NCI-H1105 treated with DMSO at 0.1 percent for 48 hours (cell line): Measurements from ENCODE around the gene NFIA.
A peak's percentile ranks its signal among the peaks of the same experiment; 100 is the strongest.

Experiments
- DNase-seq: peaks from one replicate; lab custom pipeline; 2025; lab: John Stamatoyannopoulos, UW

NFIA gene

GRCh38 chr1:61083807-61084440 is 1.6 kb downstream of the NFIA start:
- DNase-seq: no peak

- DNase-seq: peak; percentile 24
Observed at GRCh38 chr1:61084491-61085031, 2.2 kb downstream of the NFIA start.

DNA sequence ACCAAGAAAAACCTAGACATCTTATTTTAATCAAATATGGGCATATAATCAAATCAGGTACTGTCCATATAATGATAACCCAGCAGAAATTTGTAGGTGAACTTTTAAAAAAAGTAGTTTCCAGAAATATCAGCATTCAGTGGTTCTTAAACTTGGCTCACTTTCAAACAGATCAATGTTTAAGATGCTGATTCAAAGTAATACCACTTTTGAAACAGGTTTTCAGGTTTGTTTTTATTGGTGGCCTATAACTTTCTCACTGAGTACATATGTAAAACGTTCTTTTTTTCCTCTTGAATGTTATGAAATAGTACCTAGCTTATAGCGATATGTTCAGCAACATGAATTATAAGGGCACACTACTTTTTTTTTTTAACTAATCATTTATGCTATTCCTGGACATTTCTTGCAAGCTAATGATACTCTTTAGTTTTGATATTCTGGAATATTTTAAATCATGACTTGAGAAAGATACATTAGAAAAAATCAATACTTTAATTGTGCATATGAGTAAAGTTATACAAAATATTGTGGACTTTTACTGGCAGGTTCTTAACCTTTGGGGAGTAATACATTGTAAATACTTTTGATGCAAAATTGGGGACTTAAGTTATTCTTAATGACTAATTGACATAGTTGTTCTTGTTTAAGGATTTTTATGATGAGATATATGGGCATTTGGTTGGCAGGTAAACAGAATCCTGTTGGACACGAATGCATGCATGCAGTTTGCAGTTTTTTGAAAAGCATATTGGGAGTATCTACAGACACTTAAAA is 3.0 kb downstream of the NFIA start:
- no peak for DNase-seq

GRCh38 chr1:61085983-61086644 is 3.8 kb downstream of the NFIA start:
- DNase-seq: no peak

DNA sequence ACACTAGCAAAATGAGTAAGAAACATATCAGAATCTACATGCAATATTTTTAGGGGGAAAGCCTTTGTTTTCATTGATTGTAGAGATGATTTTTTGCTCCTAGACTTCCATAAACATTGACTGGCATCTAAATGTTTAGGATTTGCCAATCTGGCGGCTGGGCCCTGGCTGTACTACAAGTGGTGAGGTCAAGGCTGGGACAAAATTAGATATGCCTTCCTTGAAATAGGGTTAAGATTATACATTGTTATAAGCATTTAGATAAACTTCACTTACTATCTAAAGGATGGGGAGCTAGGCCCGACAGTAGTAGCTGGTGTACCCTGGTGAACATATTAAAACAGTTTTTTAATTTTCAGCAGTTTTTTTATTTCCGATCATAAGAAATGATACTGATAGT is 5.2 kb downstream of the NFIA start:
- no peak for DNase-seq

GRCh38 chr1:61088163-61088974 is 6.0 kb downstream of the NFIA start:
- DNase-seq: no peak

DNA sequence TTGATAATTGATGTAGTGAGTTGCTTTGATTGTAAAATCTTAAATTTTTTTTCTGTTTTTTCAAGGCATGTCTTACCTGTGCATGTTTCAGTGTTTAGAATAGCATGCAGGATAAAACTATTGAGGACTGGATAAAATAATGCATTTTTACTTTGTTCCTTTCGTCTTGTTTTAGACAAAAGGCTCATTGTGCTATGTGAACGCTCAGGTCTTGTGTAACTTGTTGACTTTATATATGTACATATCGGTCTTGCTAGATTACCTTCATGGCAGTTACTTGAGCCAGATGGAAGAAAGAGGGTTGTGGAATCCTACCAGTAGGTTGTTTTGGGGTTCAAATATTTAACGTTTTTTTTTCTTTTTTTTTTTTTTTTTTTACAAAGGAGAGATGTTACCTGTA is 7.0 kb downstream of the NFIA start:
- no peak for DNase-seq

GRCh38 chr1:61089741-61090140 is 7.4 kb downstream of the NFIA start:
- DNase-seq: no peak

- DNase-seq: no peak
Observed at GRCh38 chr1:61090546-61091202, 8.3 kb downstream of the NFIA start.

DNA sequence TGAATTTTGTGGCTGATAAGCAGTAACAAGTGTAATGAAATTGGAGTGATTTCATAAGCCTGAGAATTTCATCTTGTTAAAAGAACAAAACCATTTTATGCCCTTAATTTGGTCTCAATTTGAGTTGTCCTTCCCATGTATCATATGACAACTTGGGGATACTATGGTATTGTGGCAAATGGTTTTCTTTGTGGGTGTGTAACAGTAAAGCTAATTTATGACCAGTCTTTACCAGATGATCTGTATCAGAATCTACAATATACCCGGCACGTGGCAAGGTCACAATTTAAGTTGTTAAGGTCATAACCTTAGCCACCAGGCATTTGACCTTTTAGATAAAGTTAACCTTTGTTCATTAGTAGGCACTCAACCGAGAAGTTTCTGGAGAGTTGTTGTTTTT is 9.1 kb downstream of the NFIA start:
- no peak for DNase-seq

- peak; percentile 69 for DNase-seq
Observed at GRCh38 chr1:61092642-61093041, 10.3 kb downstream of the NFIA start.

- DNase-seq: no peak
Observed at GRCh38 chr1:61093525-61094137, 11.3 kb downstream of the NFIA start.

DNA sequence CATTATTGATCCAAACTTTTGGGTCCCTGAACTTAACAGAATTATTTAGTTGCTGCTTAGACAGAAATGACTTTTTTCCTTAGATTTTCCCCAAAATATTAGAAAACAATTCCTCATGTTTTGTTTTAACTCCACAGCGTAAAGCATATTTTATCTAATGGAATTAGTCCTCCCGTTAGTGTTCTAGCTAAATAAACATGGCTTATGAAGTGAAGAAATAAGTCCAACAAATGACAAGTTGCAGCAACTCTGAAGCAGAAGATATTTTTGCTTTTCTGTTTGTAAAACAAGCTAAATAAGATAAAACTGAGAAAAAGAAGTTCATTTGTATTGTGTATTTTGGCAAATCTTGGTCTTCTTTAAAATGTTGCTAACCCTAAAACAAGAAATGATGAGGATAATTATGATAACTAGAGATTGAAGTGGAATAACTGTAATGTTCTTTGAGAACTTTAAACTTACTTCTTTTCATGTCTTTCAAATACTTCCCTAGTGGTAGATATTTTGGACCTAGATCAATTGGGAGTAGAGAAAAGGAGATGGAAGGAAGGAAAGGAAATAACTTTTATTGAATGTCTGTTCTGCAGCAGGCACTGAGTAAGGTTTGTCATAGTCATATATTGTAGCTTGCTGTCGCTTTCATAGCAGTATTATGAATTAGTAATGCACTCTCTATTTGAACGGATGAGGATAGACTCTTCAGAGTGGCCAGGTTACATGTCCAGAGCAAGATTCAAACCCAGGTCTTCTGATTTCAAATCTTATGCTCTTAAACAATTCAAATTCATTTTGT is 12.5 kb downstream of the NFIA start:
- no peak for DNase-seq

DNA sequence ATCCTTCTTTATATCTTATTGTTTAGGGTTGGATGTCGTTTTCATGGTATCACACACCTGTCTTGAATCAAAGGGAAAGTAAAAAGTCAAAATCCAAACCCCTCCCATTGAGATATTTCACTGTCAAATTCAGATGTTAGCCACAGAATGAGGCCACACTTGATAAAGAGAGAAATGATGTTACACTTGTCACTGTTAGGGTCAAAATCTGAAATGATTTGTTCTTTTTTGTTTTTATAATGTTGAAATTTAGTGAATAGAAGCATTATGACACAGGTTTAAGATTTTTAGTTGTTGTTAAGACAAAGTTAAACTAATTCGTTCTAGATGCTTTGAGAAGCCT is 13.1 kb downstream of the NFIA start:
- no peak for DNase-seq

- DNase-seq: no peak
Observed at GRCh38 chr1:61097317-61097716, 15.0 kb downstream of the NFIA start.

GRCh38 chr1:61097722-61098121 is 15.4 kb downstream of the NFIA start:
- no peak for DNase-seq

DNA sequence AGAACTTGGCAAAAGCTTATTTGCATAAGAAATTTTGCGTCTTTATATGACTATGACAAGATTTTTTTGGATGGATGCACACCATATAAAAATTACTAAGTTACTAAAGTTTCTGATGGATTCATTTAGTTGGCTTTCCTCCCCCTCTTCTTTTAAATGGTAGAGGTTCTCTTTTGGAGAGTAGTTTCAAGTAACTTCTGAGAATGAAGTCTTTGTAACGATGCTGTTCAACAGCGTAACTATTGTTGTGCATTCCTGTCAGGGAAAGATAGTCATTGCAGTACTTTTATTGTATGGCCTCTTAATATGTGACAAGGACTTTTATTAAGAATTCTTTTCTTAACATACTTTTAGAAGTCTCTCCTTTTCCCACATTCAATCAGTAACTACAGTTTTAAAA is 16.0 kb downstream of the NFIA start:
- no peak for DNase-seq

GRCh38 chr1:61098906-61099437 is 16.6 kb downstream of the NFIA start:
- DNase-seq: no peak

DNA sequence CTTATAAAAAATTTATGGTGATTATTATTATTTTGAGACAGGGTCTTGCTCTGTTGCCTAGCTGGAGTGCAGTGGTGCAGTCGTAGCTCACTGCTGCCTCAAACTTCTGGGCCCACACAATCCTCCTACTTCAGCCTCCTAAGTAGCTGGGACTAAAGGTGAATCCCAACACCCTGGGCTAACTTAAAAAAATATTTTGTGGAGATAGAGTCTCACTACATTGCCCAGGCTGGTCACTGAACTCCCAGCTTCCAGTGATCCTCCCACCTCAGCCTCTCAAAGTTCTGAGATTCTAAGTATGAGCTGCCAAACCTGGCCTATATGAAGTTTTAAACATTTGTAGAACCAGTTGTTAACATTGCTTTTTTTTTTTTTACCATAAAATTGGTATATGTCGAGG is 18.2 kb downstream of the NFIA start:
- DNase-seq: no peak

GRCh38 chr1:61101536-61101935 is 19.2 kb downstream of the NFIA start:
- DNase-seq: no peak
